HG03520 (cell line): ENCODE results near the gene ADI1.

Experiments
- ATAC-seq: cut with Tn5 transposase; IDR thresholded peaks from one replicate; pipeline ENCODE4 v1.9.1; 2021; ENCODE audit warnings: mild to moderate bottlenecking, moderate library complexity; ENCODE audit not compliant: unreplicated experiment

The ADI1 gene, protein sequence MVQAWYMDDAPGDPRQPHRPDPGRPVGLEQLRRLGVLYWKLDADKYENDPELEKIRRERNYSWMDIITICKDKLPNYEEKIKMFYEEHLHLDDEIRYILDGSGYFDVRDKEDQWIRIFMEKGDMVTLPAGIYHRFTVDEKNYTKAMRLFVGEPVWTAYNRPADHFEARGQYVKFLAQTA

DNA sequence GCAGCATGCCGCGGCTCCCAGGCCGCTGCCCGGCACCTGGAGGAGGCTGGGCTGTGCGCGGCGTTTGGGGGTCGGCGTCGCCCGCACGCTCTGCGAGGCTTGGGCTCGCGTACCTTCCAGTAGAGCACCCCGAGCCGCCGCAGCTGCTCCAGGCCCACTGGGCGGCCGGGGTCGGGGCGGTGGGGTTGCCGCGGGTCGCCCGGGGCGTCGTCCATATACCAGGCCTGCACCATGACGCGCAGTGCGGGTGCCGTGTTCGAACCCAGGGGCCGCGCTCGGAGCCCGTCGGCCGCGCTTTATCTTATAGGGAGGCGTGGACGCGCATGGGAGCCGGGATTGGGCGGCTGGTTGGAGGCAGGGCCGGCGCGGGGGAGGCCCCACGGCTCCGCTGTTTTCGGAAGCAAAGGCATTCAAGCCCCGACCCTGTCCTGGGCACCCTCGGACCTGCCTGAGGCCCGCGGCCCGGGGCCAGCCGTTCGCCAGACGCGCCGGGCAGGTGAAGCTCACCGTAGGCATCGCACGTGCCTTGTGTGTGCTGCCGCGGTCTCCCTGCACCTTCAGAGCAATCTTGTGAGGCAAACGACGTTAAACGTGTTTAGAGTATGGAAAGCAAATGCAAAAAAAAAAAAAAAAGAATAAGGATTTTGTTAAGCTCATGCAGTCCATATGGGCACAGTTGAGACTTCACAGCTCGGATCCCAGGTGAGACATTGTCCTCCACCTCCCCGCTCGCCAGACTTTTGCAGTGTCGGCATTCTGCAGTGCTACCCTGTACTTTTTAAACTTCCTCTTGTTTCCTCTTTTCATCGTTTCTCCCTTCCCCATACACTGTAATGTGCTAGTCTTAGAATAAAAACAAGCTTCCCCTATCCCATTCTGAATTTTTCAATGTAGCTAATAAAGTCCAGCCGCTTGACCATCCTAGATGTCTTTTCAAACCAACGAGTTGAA lies at the start of gene ADI1:
ADI1 (minus strand) TSS at position 277 of the 951 bp plus-strand sequence; CDS start at position 233, 44 bp downstream.
- ATAC-seq = peak; percentile 50

DNA sequence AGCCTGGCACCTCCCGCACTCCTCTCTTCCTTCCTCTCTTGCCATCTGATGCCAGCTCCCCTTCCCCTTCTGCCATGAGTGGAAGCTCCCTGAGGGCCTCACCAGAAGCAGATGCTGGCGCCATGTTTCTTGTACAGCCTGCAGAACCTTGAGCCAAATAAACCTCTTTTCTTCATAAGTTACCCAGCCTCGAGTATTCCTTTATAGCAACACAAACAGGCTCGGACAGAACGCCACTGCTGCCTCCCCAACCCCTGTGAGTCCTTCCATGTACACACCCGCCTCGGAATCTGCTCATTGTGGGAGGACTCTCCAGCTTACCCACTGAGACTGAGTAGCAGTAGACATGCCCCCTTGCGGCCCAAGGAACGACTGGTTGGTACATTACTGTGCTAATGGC lies 47.5 kb upstream of the ADI1 start:
- ATAC-seq = no peak

DNA sequence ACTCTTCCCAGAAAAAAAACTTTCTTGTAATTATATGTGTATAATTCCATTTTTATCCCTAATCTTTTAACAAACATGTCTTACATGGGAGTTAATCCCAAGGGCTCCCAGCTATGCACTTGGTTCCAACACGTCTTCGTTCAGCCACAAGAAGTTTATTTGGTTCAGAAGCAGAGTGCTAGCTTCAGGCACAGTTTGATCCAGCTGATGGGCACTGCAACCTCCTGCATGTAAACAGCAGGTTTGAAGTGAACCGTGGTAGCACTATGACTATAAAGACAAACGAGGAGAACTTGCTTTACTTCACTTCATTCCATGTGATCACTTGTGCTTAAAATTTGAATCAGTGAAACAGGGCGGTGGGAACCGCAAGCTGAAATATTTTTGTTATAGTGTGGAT lies 45.8 kb upstream of the ADI1 start:
- no peak for ATAC-seq

DNA sequence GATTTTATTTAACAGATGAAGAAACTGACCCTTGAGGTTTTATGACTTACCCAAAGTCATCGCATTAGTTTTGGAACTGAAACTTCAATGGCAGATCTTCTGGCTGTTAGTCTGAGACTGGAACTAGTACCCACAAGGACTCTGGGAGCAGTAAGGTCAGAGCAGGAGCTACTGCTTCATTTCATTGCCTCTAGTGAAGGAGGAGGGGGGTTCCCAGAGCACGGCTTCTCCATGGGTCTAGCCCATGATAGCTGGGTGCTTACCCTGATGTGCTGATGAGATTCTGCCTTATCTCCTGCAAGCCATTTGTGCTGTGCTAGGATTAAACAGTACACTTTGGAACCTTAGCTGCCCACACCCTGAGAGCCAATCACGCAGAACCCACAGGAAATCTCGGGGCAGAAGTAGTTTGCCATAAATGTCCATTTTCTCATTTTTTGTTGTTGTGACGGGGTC lies 44.2 kb upstream of the ADI1 start:
- peak; percentile 41 for ATAC-seq

DNA sequence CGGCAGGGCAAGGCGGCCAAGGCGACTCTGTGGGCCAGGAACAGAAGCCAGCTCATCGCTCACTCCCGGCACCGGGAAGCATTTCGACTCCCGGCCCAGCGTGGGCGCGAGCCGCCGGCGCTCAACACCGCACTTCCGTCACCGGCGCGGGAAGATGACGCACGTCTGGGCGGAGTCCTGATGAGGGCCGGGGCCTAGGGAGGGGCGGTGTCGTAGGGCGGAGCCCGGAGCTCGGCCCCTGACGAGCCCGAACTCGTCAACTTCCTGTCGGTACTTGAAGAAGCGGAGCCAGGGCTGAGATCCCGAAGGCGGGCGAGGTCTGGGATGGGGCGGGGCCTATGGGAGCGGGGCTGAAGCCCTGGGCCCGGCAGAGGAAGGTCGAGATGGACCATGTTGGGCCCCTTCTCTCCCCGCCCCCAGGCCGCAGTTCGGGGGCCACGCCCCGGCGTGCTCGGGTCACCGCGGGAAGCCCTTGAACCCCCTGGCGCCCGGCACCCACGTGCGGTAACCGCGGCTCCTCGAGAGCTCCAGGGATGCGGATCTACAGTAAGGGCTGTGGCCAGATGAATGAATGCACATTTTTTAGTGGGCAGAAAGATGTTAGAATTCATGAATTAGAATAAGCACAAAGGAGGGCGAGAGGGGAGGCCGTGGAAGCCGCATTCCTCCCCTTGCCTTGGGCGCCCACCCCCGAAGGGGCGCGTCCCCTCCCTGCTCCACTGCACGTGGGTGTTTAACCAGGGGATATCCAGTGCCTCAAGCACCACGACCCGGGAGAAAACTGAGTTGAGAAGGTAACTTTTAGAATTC lies 39.1 kb upstream of the ADI1 start, which contains the start of gene RNASEH1:
RNASEH1 (minus strand) TSS at position 129 of the 810 bp plus-strand sequence; CDS start at position 56, 73 bp downstream.
- peak; percentile 98 for ATAC-seq

DNA sequence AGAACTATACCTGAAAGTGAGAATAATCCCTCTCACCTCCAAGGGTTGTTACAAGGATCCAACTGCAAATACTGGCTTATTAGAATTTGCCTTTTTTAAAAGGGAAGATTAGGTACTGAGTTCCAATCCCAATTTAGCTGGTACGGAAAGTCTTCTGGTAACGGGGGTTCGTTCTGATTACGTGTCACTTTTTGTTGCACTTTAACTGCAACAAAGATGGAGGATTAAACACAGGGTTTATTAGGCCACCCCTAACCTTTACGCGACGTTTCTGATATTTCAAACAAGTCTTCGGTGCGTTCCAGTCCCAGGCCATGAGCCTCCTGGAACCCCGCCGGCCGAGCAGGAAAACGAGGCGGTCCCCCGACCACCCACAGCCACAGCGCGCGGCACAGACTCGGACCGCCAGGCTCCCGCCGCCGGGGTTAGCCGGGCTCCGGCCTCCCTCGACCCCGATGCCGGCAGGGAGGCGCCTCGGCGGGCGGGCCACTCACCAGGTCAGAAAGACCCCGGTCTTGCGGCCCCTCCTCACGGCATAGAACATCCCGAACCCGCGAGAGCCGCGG lies 38.4 kb upstream of the ADI1 start:
- ATAC-seq = peak; percentile 18

DNA sequence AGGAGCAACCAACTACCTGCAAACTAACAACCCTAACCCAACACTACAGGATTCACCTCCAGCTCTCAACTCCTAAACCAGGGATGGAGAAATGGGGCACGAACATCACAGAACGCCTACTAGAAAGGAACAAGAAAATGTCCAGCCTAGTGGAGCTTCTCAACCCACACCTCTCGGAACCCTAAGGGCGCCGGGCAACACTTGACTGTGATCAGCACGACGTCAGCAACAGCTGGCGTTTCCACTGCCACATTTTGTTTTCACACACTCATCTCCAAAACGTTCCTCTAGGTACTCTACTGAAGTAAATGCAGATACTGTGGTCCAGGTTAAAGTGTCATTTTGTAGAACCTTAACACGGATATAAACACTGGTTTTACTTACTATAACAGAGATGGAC lies 34.6 kb upstream of the ADI1 start:
- ATAC-seq = no peak

DNA sequence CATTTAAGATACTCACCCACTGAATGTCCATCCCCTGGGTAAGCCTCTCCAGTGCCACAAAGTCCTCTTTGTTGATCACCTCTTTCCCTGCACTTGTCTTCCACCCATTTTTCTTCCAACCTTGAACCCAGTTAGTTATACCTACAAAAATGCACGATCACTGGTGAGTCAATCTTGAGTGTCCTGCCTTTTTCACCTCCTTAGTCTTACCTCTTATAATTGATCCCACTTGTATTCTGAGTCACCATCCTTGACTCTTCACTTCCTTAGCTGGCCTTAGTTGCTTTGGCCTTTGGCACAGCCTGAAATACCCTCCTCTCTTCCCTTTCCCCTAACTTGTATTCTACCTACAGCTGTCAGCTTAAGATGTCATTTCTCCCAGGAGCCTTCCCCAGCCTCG lies 28.6 kb upstream of the ADI1 start:
- no peak for ATAC-seq

DNA sequence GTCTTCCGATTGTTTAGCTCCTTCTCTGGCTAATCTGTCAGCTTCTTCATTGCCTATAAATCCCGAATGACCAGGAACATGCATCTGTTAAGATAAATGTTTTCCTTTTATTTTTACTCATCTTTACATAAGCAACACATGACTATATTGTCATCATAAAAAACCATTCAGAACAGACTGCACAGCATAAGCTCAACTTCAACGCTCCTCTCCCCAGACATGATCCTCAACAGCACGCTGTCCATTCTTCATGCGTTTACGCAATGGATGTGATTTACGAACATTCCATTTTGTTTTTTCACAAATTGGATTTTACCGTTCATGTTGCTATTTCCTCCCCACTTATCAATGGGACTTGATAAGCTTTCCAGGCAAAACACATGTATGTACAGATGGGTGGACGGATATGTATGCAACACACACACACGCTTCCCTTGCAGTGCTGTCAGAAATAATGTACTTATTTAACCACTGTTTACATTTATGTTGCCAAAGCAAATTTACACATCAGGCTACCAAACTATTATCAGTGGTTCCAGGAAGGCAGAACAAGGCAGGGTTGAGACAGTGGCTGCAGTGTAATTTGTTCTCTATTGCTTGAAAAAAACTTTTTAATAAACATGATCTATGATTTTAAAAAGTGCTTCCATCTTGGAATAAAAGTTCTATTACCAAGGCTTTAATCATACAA lies 26.6 kb upstream of the ADI1 start:
- no peak for ATAC-seq

DNA sequence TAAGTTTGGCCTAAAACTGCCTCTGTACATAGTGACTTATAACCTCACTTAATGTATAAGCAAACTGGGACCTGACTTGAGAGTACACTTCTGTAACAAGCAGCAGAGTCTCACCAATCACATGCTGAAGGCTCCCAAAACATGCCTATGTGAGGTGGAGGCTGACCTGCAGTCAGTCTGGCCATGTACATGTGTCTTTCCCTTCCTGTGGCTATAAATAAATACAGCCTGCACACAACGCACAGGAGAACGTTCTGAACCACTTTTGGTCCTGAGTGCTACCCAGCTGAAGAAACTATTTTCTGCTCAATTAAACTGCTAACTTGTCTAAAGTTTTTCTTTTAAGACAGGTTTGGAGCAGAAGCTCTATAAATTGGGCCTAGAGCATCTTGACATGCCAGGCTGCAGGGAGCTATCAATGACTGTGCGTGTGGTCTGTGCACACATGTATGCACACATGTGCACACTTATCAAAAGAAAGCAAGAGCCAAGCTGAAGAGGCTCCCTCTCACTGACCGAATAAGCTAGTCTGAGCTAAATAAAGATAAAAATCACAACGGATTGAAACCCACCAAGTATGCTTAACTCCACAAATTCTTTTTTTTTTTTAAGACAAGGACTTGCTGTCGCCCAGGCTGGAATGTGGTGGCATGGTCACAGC lies 23.8 kb upstream of the ADI1 start:
- no peak for ATAC-seq

DNA sequence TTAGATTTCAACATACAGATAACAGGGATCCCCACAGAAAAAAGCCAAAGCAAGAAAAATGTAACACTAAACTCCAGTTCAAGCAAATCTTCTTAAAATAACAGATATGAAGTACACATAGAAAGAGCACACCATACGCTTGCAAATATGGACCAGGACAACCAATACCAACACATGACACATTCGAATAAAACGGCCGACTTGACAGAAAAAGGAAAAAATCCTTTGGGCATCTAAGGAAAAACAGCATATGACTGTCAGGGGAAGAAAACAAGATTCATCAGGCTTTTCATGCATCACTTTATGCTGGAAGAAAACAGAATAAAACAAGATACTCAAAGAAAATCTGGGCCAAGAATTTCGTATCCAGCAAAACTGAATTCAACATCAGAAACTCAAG lies 22.8 kb upstream of the ADI1 start:
- no peak for ATAC-seq

DNA sequence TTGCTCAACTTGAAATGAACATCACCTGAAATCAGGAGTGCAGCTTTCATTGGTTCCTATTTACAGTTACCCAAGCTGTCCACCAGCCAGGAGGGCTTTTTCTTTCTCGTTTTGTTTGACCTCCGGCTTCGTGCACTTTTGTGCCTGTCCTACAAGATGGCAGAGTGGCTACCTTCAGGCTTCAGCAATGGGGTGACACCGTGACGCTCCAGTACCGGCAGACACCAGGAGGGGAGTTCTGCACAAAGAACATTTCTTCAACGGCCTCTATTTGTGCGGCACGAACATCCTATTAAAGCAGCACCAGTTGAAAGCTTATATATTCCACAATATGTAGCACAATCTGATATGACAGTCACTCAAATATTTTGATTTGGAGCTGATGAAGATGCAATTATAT lies 20.5 kb upstream of the ADI1 start:
- ATAC-seq = no peak

DNA sequence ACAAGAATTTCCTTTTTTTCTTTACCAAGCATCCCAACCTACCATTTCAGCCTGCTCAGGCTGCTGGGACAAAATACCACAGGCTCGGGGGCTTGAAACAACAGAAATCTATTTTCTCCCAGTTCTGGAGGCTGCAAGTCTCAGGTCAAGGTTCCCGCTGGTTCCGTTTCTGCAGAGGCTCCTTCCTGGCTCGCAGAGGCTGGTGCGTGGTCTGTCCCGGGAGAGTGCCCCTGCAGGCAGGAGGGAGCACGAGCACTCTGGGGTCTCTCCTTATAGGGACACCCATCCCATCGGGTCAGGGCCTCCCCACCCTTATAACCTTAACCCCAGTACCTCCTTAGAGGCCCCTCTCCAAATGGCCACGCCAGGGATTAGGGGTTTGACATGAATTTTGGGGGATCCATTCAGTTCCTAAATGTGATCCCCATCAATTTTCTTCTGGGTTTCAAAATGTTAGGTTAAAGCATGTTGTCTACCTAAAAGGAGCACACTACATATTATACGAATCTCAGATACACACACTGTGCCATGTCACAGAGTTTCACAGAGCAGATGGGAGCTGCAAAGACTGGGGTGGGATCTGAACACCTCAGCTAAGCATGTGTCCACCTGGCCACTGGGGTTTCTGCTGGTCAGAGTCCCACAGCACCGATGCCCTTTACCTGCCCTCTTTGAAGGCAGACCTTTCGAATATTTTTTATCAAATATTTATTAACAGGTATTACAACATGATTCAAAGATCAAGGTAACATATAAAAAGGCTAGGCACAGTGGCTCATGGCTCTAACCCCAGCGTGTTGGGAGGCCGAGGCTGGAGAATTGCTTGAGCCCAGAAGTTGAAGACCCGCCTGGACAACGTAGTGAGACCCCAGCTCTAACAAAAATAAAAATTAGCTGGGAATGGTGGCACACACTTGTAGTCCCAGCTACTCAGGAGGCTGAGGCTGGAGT lies 17.6 kb upstream of the ADI1 start:
- ATAC-seq = no peak

DNA sequence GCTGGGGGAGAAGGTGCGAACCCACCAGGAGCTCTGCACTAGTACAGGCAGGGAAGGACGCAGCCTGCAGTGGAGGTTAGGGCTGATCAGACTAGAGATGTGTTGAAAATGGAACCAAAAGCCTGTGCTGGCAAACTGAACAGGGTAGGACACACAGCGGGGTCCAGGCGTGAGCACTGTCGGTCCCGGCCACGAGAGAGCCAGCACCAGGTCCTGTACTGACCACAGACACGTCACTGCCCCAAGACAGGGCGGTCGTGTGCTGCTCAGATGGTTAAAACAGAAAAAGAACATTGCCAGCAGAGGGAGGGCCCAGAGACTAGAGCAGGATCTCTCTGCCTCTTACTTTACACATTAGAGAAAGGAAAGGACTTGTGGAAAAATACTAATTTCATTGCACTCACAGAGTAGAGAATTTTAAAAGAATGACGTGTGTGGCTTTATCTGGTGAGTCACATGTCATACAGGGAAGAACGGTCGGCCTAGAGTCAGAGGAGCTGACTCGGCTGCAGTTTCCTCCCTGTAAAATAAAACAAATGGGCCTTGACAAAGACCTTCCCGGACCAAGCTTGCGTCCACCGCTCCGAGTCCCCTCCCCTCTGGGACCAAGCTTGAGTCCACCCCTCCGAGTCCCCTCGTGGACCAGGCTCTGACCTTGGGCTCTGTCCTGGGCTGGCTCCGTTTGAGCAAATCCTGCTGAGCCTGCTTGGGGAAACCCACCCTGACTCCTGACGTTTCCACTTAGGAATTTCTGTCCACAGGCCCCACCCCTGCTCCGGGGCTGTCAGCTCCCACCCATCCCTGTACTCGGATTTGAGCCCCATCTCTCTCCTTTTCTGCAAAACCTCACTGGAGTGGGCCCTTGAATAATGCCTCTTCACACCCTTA lies 16.7 kb upstream of the ADI1 start:
- no peak for ATAC-seq

DNA sequence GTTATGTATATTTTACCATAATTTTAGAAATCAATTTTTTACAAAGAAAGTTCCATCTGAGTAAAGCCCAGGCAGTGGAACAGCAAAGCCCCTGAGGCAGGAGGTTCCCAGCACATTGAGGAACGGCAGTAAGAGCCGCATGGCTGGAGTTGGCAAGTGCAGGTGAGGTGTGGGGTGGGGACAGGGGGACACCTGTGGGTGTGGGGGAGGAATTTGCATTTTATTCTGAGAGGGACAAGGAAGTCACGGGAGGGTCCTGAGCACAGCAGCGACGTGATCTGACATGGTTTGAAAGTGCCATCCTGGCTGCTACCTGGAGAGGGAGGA lies 16.1 kb upstream of the ADI1 start:
- ATAC-seq = no peak

DNA sequence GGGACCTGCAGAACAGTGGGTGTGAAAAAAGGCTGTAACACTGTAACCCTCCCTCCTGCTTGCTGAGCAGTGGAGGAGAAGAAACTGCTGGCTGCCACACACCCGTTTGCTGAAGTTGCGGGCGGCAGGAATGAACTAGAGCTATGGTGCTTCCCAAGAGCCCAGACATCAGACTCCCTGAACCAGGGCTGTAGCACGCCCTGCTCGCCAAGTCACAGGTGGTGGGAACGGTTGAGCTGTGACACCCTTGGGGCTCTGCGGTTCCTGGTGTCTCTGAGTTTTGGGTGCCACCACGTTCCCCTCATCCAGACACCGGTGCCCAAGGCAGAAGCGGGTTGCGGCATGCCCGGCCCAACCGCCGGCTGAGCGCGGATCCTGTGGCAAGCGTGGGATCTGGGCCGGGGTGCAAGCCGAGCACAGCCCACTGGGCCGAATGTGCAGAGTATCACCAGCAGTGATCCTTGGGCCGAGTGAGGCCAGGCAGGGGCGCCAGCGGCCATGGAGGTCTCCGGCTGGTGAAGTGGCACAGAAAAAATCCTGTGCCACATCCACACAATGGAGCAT lies 15.0 kb upstream of the ADI1 start:
- no peak for ATAC-seq

DNA sequence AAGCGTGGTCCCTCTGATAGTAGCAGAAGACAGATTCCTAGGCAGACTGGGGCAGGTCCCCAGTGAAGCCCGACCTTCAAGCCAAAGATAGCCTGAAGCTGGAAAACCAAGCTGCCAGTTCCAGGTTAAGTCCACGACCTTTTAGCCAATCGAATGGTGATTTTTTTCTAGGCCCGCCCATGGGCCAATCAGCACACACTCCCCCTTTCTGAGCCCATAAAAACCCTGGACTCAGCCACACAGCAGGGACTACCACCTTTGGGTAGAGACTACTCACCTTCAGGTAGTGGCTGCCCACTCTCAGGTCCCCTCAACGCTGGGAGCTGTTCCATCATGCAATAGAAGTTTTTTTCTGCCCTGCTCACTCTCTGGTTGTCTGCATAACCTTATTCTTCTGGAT lies 14.5 kb upstream of the ADI1 start:
- ATAC-seq = no peak

DNA sequence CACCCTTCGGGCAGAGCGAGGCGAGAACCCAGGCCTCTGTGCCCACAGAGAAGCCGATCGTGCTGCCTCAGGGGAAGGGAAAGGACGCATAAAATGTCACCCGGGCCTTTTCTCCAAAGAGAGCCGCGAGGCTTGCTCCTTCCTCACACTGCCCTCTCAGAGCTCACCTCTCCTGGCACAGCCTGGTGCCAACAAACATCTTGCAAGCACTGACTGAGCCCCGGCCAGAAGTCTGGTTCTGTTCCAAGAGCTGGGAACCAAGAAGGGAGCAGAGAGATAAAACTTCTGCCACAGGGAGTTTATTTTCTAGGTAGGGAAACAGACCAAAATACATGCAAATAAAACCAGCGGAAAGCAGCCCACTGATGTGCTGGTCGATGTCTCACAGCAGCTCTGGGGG lies 13.6 kb upstream of the ADI1 start:
- no peak for ATAC-seq
